Mammary microvascular endothelial cell (primary cell): Measurements from ENCODE around the gene RBM38. TPM values are rescaled to one million over a fixed set of nuclear protein-coding genes. Genes with fewer than 3 reads are reported as not detected.

Source experiments
- total RNA-seq: library from RNA; depleted of rRNA; stranded (reverse); fragments of >200 nt; gene quantifications from 2 replicates; pipeline ENCODE4 v1.2.3, GENCODE V29; 2015

The RBM38 gene
- 35.5 and 40.7 TPM in 2 replicates for total RNA-seq

DNA sequence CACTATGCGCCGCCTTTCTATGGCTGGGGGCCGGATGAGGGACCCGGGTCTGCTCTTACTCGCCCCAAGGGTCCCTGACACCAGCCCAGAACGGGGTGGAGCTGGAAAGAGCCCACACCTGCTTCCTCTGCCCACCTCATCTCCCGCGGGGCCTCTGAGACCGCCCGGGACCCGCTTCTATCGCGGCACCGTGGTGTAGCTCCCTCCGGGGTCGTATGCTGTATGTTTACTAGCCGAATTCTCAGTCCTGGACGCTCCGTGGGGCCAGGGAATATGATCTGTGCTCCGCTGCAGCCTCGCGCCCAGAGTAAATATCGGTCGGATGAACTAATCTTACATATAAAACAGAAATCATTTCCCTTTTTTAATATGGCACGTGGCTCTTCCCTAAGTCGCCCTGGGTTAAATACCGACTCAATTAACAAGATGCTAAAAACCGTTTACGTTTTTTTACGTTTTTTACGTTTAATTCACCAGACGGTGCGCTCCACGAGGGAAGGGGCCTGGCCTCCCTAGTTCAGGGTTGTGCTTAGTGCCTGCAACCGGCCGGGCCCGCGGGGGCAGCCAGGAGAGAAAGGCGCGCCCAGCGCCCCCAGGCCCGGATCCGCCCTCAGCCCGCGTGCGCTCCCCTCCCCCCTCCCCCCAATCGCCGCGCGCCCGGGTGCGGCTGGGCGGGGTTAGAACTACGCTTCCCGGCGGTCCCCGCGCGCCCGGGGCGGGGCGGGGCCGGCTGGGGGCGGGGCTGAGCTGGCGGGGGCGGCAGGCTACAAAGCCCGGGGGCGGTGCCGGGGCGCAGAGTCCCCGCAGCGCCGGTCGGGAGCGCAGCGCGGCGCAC, at the start of gene RBM38:
Gene RBM38, plus strand, starts transcription at position 793 of the 835 bp plus-strand sequence. CDS start 186 bp downstream, outside the sequence.

GRCh38 chr20:57351042-57351783, 40.0 kb upstream of the RBM38 start, which contains the start of gene RAE1:
Gene RAE1 (plus strand): TSS chr20:57351255. CDS start chr20:57354039, 2,784 bp downstream.

Other genes with a start within 250 kb of the RBM38 start
- gene BMP7, start 124.8 kb upstream of the RBM38 start, total RNA-seq, result not detected in 2 replicates
- gene SPO11, start 61.6 kb upstream of the RBM38 start, total RNA-seq, result not detected in 2 replicates
- 30.3 and 38.2 TPM in 2 replicates for gene RAE1, start 40.1 kb upstream of the RBM38 start, total RNA-seq
- not detected in 2 replicates for gene CTCFL, start 133.7 kb downstream of the RBM38 start, total RNA-seq
- gene PCK1, start 169.7 kb downstream of the RBM38 start, total RNA-seq, result not detected in 2 replicates
- gene ZBP1, start 229.0 kb downstream of the RBM38 start, total RNA-seq, result 0.10 TPM in 1 of 2 replicates, not detected in the other